ENCODE data around the gene MRPL14. TPM values are rescaled to one million over a fixed set of nuclear protein-coding genes. Genes with fewer than 3 reads are reported as not detected.
A peak's percentile ranks its signal among the peaks of the same experiment; 100 is the strongest.

The MRPL14 gene
- total RNA-seq, 2 donors from 2014 or later: 44.1 to 45.9 TPM

DNA sequence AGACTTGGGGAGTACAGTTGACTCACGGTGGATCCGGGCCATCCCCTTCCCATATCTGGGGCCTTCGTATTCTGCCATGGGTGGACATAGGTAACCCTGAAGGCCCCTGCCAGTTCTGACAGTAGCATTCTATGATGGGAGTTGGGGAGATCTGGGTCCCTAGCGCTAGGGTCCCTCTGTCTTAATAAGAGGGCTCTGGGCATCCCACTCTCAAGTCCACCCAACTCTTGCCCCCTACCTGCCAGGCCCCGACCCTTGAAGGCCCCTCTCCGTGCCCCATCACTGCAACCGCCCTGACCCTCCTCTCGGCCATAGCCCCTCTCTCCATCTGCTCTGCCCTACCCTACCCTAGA lies 24.8 kb upstream of the MRPL14 start:
- Histone ChIP-seq H3K36me3 (peaks cover 29% of the 10 kb centered on the region), H3K9me3 (no peaks in the 10 kb centered on the region), H3K4me1 (peaks cover 0 to 19% of the 10 kb centered on the region in 2 donors), H3K27me3 (no peaks in the 10 kb centered on the region), H3K27ac (no peak overlapping the region), H3K4me3 (no peak overlapping the region)
- DNase-seq (ENCODE audit: low spot score): no peak
- TF ChIP-seq, protein P1, sequence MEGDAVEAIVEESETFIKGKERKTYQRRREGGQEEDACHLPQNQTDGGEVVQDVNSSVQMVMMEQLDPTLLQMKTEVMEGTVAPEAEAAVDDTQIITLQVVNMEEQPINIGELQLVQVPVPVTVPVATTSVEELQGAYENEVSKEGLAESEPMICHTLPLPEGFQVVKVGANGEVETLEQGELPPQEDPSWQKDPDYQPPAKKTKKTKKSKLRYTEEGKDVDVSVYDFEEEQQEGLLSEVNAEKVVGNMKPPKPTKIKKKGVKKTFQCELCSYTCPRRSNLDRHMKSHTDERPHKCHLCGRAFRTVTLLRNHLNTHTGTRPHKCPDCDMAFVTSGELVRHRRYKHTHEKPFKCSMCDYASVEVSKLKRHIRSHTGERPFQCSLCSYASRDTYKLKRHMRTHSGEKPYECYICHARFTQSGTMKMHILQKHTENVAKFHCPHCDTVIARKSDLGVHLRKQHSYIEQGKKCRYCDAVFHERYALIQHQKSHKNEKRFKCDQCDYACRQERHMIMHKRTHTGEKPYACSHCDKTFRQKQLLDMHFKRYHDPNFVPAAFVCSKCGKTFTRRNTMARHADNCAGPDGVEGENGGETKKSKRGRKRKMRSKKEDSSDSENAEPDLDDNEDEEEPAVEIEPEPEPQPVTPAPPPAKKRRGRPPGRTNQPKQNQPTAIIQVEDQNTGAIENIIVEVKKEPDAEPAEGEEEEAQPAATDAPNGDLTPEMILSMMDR (IDR thresholded peaks at IDR 0.05): peak in 1 of 2 donors; percentile 55

DNA sequence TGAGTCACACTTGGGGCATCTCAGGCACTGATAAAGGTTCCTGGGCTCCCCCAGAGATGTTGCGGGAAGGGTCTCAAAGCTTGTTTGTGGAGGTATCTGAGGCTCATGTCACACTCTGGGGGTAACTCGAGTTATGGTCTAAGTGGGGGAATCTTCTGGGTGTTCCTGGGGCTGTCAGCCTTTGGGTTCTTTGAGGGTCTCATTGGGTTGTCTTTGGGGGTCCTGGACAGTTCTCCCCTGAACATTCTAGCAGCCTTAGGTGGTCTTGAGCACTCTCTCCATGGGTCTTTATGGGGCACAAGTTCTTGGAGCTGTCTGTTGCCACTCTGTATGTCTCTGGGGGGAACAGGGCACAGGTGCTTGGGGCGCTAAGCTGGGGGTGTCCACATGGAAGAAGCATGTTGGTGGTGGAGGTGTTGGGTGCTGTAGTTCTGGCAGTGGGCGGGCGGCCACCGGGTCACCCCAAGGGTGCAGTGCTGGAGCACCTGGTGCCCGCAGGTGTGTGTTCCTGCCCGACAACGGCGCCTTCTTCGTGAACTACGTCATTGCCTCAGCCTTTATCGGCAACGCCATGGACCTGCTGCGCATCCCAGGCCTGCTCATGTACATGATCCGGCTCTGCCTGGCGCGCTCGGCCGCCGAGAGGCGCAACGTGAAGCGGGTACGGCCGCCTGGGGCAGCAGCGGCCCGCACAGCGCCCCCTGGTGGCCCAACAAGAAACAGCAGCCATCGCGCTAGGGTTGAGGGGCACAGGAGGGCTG lies 24.3 kb upstream of the MRPL14 start:
- no peak overlapping the region for H3K4me3 ChIP-seq
- no peak overlapping the region for H3K27ac ChIP-seq
- peak; percentile 74 for DNase-seq (ENCODE audit: low spot score)
- H3K9me3 ChIP-seq: no peaks in the 10 kb centered on the region
- H3K36me3 ChIP-seq: peaks cover 34% of the 10 kb centered on the region
- H3K27me3 ChIP-seq: no peaks in the 10 kb centered on the region
- TF ChIP-seq, protein P1 (IDR thresholded peaks at IDR 0.05): peak; percentile 99 to 100
- peaks cover 0 to 19% of the 10 kb centered on the region in 2 donors for H3K4me1 ChIP-seq

DNA sequence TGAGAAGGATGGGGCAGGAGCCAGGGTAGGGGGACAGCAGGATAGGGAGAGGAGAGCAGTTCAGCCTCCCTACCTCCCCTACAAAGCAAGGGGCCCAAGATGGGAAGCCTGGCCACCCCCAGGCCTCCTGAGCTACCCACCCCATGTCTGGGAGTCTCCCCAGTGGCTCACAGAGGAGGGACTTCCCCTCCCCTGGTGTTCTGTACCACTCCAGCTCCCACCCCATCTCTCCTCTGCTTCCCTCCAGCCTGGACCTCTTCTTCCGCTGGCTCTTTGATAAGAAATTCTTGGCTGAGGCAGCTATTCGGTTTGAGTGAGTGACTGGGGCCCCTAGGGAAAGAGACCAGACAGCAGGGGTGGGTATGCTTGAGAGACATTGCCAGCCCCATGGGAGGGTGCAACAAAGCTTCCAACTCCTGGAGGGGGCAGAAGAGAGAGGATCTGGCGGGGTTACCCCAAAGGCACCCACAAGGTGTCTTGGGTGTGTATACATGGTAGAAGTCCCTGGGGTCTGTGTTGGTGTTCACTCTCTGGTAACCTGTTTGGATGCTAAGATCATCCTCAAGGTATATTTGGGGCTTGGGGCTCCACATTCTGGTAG lies 23.2 kb upstream of the MRPL14 start:
- no peak for DNase-seq (ENCODE audit: low spot score)
- H3K4me1 ChIP-seq: peaks cover 0 to 19% of the 10 kb centered on the region in 2 donors
- no peaks in the 10 kb centered on the region for H3K9me3 ChIP-seq
- H3K4me3 ChIP-seq: no peak overlapping the region
- H3K27ac ChIP-seq: no peak overlapping the region
- TF ChIP-seq, protein P1 (IDR thresholded peaks at IDR 0.05): no peak
- no peaks in the 10 kb centered on the region for H3K27me3 ChIP-seq
- H3K36me3 ChIP-seq: peaks cover 42% of the 10 kb centered on the region

DNA sequence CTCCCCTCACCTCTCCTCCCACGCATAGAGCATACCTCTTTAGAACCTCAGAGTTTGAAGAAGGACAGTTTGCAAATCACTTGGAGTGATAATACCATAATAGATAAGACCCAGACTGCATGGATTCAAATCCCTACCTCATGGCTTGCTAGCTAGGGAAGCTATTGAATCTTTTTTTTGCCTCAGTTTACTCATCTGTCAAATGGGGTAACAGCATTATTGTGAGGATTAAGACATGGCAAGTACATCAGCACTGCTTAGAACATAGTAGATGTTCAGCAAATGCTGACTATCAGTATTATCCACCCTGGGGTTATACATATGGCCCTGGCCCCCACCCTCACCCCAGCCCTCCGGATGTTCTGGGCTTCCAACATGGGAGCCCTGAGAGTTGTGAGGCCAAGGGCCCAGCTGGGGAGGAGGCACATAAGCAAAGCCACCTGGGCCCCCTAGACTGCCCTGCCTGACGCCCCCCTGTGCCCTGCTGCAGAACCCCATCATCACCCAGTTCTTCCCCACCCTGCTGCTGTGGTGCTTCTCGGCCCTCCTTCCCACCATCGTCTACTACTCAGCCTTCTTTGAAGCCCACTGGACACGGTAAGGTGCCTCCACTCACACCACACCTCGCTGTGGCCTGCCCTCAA lies 22.2 kb upstream of the MRPL14 start:
- no peak for DNase-seq (ENCODE audit: low spot score)
- TF ChIP-seq, protein P1 (IDR thresholded peaks at IDR 0.05): no peak
- no peaks in the 10 kb centered on the region for H3K9me3 ChIP-seq
- H3K4me1 ChIP-seq: peaks cover 0 to 19% of the 10 kb centered on the region in 2 donors
- H3K27ac ChIP-seq: no peak overlapping the region
- H3K4me3 ChIP-seq: no peak overlapping the region
- no peaks in the 10 kb centered on the region for H3K27me3 ChIP-seq
- H3K36me3 ChIP-seq: peaks cover 48% of the 10 kb centered on the region

DNA sequence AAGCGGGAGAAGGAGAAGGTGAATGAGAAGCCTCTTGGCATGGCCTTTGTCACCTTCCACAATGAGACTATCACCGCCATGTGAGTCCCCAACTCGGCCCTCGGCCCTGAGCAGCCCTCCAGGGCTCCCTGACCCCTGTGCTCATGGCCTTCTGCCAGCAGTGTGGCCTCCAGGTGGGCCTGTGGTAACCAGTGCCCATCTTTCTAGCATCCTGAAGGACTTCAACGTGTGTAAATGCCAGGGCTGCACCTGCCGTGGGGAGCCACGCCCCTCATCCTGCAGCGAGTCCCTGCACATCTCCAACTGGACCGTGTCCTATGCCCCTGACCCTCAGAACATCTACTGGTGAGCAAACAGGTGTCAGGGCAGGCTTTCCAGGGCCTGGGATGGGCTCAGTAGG lies 21.1 kb upstream of the MRPL14 start:
- Histone ChIP-seq H3K27ac (no peak overlapping the region), H3K4me1 (peaks cover 0 to 19% of the 10 kb centered on the region in 2 donors), H3K27me3 (no peaks in the 10 kb centered on the region), H3K9me3 (no peaks in the 10 kb centered on the region), H3K4me3 (no peak overlapping the region), H3K36me3 (peaks cover 48% of the 10 kb centered on the region)
- TF ChIP-seq, protein P1 (IDR thresholded peaks at IDR 0.05): no peak
- DNase-seq (ENCODE audit: low spot score): no peak
